Mesenteric fat pad (tissue), 1 donor: ENCODE data around the gene MYO7B. TPM values are rescaled to one million over a fixed set of nuclear protein-coding genes. Genes with fewer than 3 reads are reported as not detected.

Experiments used
- DNase-seq: peaks from one replicate; pipeline ENCODE4 v3.0.0-alpha.2; 2020; ENCODE audit warnings: low spot score
- total RNA-seq: library from RNA; stranded (reverse); fragmentation: NEBNext Ultra II Directional; extraction: Animal tissue kit (Norgen Biotek cat#: 25700); gene quantifications from one replicate; pipeline ENCODE4 v1.2.1, GENCODE V29; 2021
- donor health status: DM: yes; HTN: yes; CAD: no.

MYO7B gene
- total RNA-seq, 1 donor from 2014 or later: 2.1 TPM

GRCh38 chr2:127634626-127635379 lies 99.3 kb downstream of the MYO7B start:
- no peak for DNase-seq

GRCh38 chr2:127635380-127636237 lies 100.1 kb downstream of the MYO7B start:
- DNase-seq: no peak

- DNase-seq: no peak
These were observed 101.1 kb downstream of the MYO7B start for GRCh38 chr2:127636248-127637235.

- no peak for DNase-seq
These were observed 101.8 kb downstream of the MYO7B start for GRCh38 chr2:127637236-127637630.

GRCh38 chr2:127637725-127638252 lies 102.3 kb downstream of the MYO7B start:
- DNase-seq: no peak

GRCh38 chr2:127638361-127639110 lies 103.1 kb downstream of the MYO7B start:
- no peak for DNase-seq

- DNase-seq: no peak
These were observed 103.6 kb downstream of the MYO7B start for GRCh38 chr2:127639111-127639474.

GRCh38 chr2:127640082-127641072 lies 104.9 kb downstream of the MYO7B start:
- DNase-seq: no peak

DNA sequence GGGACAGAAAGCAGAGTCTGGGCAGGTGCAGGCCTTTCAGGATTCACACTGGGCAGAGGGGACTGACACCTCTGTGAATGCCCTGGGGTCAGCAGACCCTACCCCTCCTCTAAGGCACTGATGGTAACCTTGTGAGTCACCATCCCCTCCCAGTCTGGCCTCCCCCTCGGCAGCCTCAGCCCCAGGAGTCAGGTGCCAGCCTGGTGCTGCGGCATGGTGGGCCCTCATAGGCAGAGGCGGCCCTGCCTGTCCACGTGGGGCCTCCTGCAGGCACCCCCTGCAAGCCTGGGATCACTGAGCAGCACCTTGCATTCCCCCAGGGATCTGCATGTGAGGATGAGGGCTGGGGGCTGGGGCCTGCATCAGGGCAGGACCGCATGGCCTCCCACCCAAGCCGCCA lies 105.7 kb downstream of the MYO7B start:
- DNase-seq: no peak

DNA sequence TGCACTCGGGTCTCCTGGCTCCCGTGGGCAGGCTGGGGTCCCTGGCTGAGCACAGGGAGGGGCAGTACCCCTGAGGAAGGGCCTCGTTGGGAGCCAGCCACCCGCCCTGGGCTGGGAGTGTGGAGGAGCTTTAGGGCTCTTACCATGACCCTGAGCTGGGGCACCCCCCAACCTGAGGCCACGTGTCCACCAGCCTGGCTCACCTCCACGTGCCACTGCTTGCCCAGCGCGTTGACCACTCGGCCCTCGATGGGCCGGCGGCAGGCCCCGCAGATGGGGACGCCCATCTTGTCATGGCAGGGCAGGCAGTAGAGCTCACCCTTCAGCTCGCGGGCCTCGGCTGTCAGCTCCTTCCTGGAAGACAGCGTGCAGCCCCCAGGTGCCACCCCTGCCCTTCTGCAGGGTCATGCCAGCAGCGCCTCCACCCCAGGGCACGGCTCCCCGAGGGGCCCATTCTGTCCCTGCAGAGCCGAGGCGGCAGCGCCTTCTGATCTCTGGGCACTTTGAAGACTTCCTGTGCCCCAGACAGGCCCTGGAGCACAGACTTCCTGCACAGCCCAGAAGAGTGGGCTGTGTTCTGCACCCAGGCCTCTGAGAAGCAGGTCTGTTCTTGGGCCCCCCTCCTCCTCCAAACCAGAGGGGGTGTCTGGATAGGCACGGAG lies 106.5 kb downstream of the MYO7B start:
- DNase-seq: no peak

DNA sequence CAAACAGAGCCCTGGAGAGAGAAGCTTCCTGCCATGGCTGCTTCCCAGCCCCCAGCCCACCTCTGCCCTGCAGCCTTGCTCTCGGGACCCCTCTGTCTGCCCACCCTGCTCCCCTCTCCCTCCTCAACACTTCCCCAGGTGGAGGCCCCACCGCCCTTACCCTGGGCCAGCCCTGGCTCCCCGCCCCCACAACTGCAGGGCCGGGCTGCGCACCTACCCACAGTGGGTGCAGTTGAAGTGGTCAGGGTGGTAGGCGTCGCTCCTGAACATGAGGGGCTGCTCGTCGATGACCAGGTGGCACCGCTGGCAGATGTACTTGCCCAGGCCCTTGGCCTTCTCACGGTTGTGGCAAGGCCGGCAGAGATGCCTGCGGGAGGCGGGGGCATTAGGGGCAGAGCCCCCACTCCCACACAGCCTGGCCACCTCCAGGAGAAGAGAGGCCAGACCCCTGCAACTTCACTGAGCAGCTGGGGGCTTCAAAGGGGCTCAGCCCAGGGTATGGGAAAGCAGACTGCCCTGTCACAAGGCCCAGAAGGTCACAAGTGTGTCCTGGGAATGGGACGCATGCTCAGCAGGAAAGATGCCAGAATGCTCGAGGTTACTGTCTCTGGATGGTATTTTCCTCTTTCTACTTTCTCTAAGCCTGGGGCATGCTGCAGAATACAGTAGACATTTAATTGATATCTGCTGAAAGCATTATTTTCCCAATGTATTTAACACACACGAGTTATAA lies 107.4 kb downstream of the MYO7B start:
- DNase-seq: no peak

DNA sequence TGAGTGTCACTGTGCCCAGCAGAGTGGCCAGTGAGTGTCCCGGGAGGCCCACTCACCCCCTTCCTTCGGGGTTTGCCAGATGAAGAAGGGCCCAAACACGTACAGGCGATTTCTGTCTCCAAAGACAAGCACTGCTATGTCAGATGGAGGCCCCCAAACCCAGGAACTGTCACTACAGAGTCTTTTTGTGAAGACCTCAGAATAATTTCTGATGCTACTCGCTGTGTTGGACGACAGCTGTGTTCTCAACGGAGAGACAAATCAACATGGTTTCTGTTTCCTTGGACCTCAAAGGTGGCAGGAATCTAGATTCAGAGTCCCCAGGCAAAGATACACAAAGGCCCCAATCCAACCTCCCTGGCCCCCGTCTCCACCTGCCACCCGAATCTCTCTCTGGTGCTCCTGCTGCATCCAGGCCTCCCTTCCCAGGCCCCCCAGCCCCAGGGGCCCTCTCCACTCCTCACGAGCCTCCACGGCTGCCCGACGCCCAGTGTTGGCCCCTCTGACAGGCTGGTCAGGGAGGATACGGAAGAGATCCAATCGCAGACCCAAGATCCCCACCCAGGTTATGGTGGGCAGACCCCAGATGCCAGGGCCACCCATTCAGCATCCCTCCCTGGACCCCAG lies 108.1 kb downstream of the MYO7B start:
- no peak for DNase-seq

GRCh38 chr2:127644066-127645025 lies 108.9 kb downstream of the MYO7B start:
- DNase-seq: no peak

DNA sequence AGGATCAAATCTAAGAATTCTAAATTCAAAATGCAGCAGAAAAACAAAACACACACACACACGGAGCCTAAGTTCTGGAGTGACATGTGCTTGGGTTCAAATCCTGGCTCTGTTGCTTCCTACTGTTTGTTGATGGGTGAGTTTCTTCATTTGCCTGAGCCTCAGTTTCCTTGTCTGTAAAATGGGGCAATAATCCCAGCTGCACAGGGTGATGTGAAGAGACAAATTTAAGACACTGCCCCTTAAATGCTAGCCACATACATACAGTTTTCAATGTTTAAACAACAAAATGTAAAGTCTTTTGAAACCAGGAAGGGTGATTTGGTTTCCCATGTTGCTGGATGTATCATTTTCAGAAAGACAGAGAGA lies 109.5 kb downstream of the MYO7B start:
- no peak for DNase-seq

DNA sequence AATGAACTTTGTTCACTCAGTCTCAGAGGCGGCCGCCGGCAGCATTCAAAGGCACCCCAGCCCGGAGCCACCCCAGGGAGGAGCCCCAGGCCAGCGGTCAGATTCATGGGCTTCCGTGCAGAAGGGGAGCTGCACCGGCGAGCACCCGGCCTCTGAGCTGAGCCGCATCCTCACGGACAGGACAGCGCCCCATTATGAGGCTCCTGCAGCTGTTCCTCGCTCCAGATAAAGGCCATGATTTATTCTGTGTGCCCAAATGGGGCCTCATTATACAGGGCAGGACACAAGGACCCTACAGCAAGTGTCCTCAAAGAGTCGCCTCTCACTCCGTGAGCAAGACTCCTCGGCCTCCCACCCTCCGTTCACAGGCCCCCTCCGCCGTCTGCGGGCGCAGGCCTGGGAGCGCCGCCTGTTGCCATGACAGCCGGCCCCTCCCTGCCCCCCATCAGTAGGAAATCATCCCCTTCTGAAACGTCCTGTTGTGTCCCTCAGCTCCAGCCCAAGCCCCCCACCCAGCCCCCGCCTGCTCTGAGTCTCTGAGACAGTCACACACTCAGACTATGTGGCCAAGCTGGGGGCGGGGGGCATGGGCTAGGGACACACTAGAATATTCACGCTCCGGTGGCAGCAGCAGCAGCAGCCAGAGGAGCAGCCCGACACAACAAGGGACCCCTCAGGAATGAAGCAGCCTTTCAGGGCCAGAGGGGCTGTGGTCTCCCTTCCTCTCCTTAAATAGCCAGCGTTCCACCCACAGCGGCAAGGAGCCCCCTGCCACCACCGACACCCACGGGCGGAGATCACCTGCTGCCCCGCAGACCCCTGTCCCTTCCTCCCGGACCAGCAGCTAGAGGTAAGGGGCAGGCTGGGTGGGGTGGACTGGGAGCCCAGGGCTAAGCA lies 110.2 kb downstream of the MYO7B start, which contains the start of gene GPR17:
Gene GPR17 (plus strand): TSS at position 759 of the 897 bp plus-strand sequence. CDS start 4,583 bp downstream, outside the sequence.
- no peak for DNase-seq
